H1 (cell line): ENCODE measurements around the gene ABHD12. TPM values are rescaled to one million over a fixed set of nuclear protein-coding genes. Genes with fewer than 3 reads are reported as not detected.

Source experiments
- CTCF ChIA-PET: fragments of 300-600 bp; sonication (Branson Sonifier 250); formaldehyde crosslinking; loops from one replicate; lab custom pipeline; 2021; ENCODE audit not compliant: partially characterized antibody; lab: Charles Lee
- POLR2A ChIA-PET: fragments of 300-600 bp; sonication (Branson Sonifier 250); formaldehyde crosslinking; loops from one replicate; lab custom pipeline; 2021; ENCODE audit warnings: inconsistent platforms; ENCODE audit not compliant: partially characterized antibody; lab: Charles Lee
- DNase-seq, 2 experiments: peaks; one replicate each; pipeline versions ENCODE4 v3.0.0 to v3.0.0-alpha.2; 2010 to 2022; ENCODE audit warnings: low spot score in 2 of 2, low read depth in 1 of 2, mixed read lengths in 1 of 2
- FAIRE-seq: peaks from 2 replicates; lab custom pipeline; 2011; peaks lifted over from hg19 to GRCh38; lab: Jason Lieb, UNC
- H2AFZ ChIP-seq: 2 replicates; pipeline ENCODE4 v1.8.1; 2012; ENCODE audit warnings: low read length, inconsistent platforms
- H2AK5ac ChIP-seq: 2 replicates; pipeline ENCODE4 v1.6.1; 2013; ENCODE audit warnings: low read depth, low read length
- H2BK120ac ChIP-seq: replicated peaks from 2 replicates; pipeline ENCODE3; 2013; ENCODE audit warnings: low read depth, low read length, inconsistent platforms
- H2BK12ac ChIP-seq: 2 replicates; pipeline ENCODE4 v1.6.1; 2013; ENCODE audit warnings: low read depth, low read length
- H2BK15ac ChIP-seq: 2 replicates; pipeline ENCODE4 v1.6.1; 2013; ENCODE audit warnings: low read length
- H2BK20ac ChIP-seq: 2 replicates; pipeline ENCODE4 v1.6.1; 2013; ENCODE audit warnings: low read length
- H2BK5ac ChIP-seq: 2 replicates; pipeline ENCODE4 v1.6.1; 2013; ENCODE audit warnings: low read depth, low read length
- H3K14ac ChIP-seq: 2 replicates; pipeline ENCODE4 v1.6.1; 2013; ENCODE audit warnings: inconsistent platforms; ENCODE audit not compliant: insufficient read length
- H3K18ac ChIP-seq: 2 replicates; pipeline ENCODE4 v1.6.1; 2013; ENCODE audit warnings: low read length; ENCODE audit errors: extremely low read depth
- H3K23ac ChIP-seq: 2 replicates; pipeline ENCODE4 v1.6.1; 2013; ENCODE audit warnings: inconsistent platforms; ENCODE audit not compliant: insufficient read length
- H3K23me2 ChIP-seq: 2 replicates; pipeline ENCODE4 v1.6.1; 2013; ENCODE audit warnings: low read depth, low read length
- H3K27ac ChIP-seq: 2 replicates; pipeline ENCODE4 v1.6.1; 2011; ENCODE audit warnings: low read depth, low read length, inconsistent platforms
- H3K27me3 ChIP-seq, 4 experiments: replicated peaks in 1 of 4; 1 replicate in 1 of 4; 2 replicates in 3 of 4; pipeline versions ENCODE4 v1.6.1 to v1.8.1; 2011 to 2013; ENCODE audit warnings: low read length in 3 of 4, mild to moderate bottlenecking in 3 of 4, inconsistent platforms in 2 of 4, mixed read lengths in 2 of 4, moderate library complexity in 1 of 4; ENCODE audit not compliant: control insufficient read depth in 3 of 4, insufficient read depth in 3 of 4; ENCODE audit errors: extremely low read depth in 1 of 4
- H3K36me3 ChIP-seq, 4 experiments: 2 replicates each; pipeline versions ENCODE4 v1.6.1 to v1.8.1; 2011 to 2013; ENCODE audit warnings: mild to moderate bottlenecking in 4 of 4, low read length in 3 of 4, moderate library complexity in 2 of 4, control low read depth in 1 of 4, inconsistent platforms in 1 of 4; ENCODE audit not compliant: insufficient read depth in 4 of 4, control insufficient read depth in 2 of 4
- H3K4ac ChIP-seq: replicated peaks from 2 replicates; pipeline ENCODE3; 2013; ENCODE audit warnings: low read length, low read depth, mixed read lengths, inconsistent platforms; ENCODE audit not compliant: insufficient read length
- H3K4me1 ChIP-seq, 4 experiments: replicated peaks in 1 of 4; 1 replicate in 1 of 4; 2 replicates in 3 of 4; pipeline versions ENCODE4 v1.6.1 to v1.8.1; 2011 to 2013; ENCODE audit warnings: low read length in 3 of 4, inconsistent platforms in 2 of 4, mixed read lengths in 1 of 4; ENCODE audit not compliant: insufficient read depth in 4 of 4, control insufficient read depth in 3 of 4
- H3K4me2 ChIP-seq, 2 experiments: 2 replicates each; pipeline versions ENCODE4 v1.6.1 to v1.8.1; 2011 to 2013; ENCODE audit warnings: low read depth in 2 of 2, low read length in 2 of 2, control low read depth in 1 of 2, inconsistent platforms in 1 of 2, mild to moderate bottlenecking in 1 of 2; ENCODE audit not compliant: insufficient read depth in 1 of 2
- H3K4me3 ChIP-seq, 4 experiments: fragments of 200-600, 300-600 bp in 1 of 4; sonication (generic), shearing (Covaris generic), sonication (Bioruptor Twin) in 1 of 4; 2 replicates each; pipeline versions ENCODE4 v1.5.1 to v1.8.1; 2011 to 2016; ENCODE audit warnings: low read length in 4 of 4, low read depth in 3 of 4, control low read depth in 2 of 4, inconsistent platforms in 2 of 4, mild to moderate bottlenecking in 2 of 4, mixed read lengths in 1 of 4, moderate library complexity in 1 of 4; ENCODE audit not compliant: insufficient read depth in 2 of 4; ENCODE audit errors: extremely low read depth in 1 of 4
- H3K56ac ChIP-seq: replicated peaks from 2 replicates; pipeline ENCODE3; 2013; ENCODE audit warnings: low read depth, mild to moderate bottlenecking, mixed read lengths, low read length, inconsistent platforms; ENCODE audit not compliant: insufficient read length
- H3K79me1 ChIP-seq: 2 replicates; pipeline ENCODE4 v1.6.1; 2013; ENCODE audit warnings: low read depth, low read length, control low read depth
- H3K79me2 ChIP-seq, 2 experiments: 2 replicates each; pipeline versions ENCODE4 v1.6.1 to v1.8.1; 2012 to 2013; ENCODE audit warnings: low read length in 2 of 2, mild to moderate bottlenecking in 2 of 2, inconsistent platforms in 1 of 2; ENCODE audit not compliant: insufficient read depth in 2 of 2, control insufficient read depth in 1 of 2
- H3K9ac ChIP-seq, 4 experiments: replicated peaks in 1 of 4; 1 replicate in 1 of 4; 2 replicates in 3 of 4; pipeline versions ENCODE4 v1.6.1 to v1.8.1; 2011 to 2013; ENCODE audit warnings: low read depth in 3 of 4, low read length in 3 of 4, control low read depth in 2 of 4, mild to moderate bottlenecking in 2 of 4, moderate library complexity in 2 of 4, inconsistent platforms in 1 of 4; ENCODE audit errors: extremely low read depth in 1 of 4
- H3K9me3 ChIP-seq, 2 experiments: 2 replicates each; pipeline versions ENCODE4 v1.6.1 to v1.8.1; 2012 to 2013; ENCODE audit warnings: mild to moderate bottlenecking in 2 of 2, moderate library complexity in 2 of 2, control low read depth in 1 of 2, inconsistent platforms in 1 of 2, low read depth in 1 of 2, low read length in 1 of 2, mixed read lengths in 1 of 2; ENCODE audit not compliant: insufficient read depth in 2 of 2
- H4K20me1 ChIP-seq, 2 experiments: replicated peaks in 1 of 2; 2 replicates each; pipeline versions ENCODE3 to v1.8.1; 2011 to 2013; ENCODE audit warnings: inconsistent platforms in 2 of 2, low read length in 2 of 2, mild to moderate bottlenecking in 1 of 2; ENCODE audit not compliant: insufficient read depth in 2 of 2, control insufficient read depth in 1 of 2
- H4K5ac ChIP-seq: 2 replicates; pipeline ENCODE4 v1.6.1; 2013; ENCODE audit warnings: low read length, low read depth, mixed read lengths, inconsistent platforms; ENCODE audit not compliant: insufficient read length
- H4K8ac ChIP-seq: 2 replicates; pipeline ENCODE4 v1.8.0; 2013; ENCODE audit warnings: mild to moderate bottlenecking, moderate library complexity, low read length, inconsistent platforms; ENCODE audit not compliant: insufficient read depth; ENCODE audit errors: extremely low read depth
- H4K91ac ChIP-seq: replicated peaks from 2 replicates; pipeline ENCODE3; 2013; ENCODE audit warnings: low read length, mixed read lengths, inconsistent platforms; ENCODE audit not compliant: insufficient read length
- CBX5 ChIP-seq: fragments of 300-800, 300-1000 bp; sonication (generic); IDR thresholded peaks from 2 replicates; pipeline ENCODE4 v1.7.1; 2016; ENCODE audit warnings: antibody characterized with exemption, low read length, low read depth
- CEBPB ChIP-seq: IDR thresholded peaks from 2 replicates; pipeline ENCODE4 v1.6.1; 2012; ENCODE audit warnings: low read depth, low read length
- FOSL1 ChIP-seq: IDR thresholded peaks from 2 replicates; pipeline ENCODE4 v1.6.1; 2011; ENCODE audit warnings: mild to moderate bottlenecking, low read depth, low read length, moderate library complexity; ENCODE audit not compliant: insufficient read depth
- HDAC6 ChIP-seq: IDR thresholded peaks from one replicate; pipeline ENCODE4 v1.7.1; 2012; ENCODE audit warnings: low read depth, mild to moderate bottlenecking, inconsistent platforms, low read length, moderate library complexity
- MAFK ChIP-seq: IDR thresholded peaks from 2 replicates; pipeline ENCODE4 v1.6.1; 2012; ENCODE audit warnings: low read depth, mild to moderate bottlenecking, improper control_type of control experiment, low read length
- PHF8 ChIP-seq: fragments of 200-600 bp; sonication (generic); conservative IDR thresholded peaks from 2 replicates; pipeline ENCODE4 v1.7.1; 2012; ENCODE audit warnings: low read depth, mild to moderate bottlenecking, inconsistent platforms, low read length, moderate library complexity
- POLR2AphosphoS5 ChIP-seq: IDR thresholded peaks from 2 replicates; pipeline ENCODE4 v1.6.1; 2011; ENCODE audit warnings: low read depth, low read length
- RAD21 ChIP-seq, 2 experiments: IDR thresholded peaks in 1 of 2; conservative IDR thresholded peaks in 1 of 2; 2 replicates each; pipeline ENCODE4 v1.6.1; 2011; ENCODE audit warnings: low read depth in 2 of 2, low read length in 2 of 2, improper control_type of control experiment in 1 of 2, inconsistent platforms in 1 of 2, mild to moderate bottlenecking in 1 of 2, moderate library complexity in 1 of 2
- WGBS, 2 experiments: shearing (Covaris generic) in 1 of 2; methylation state at CpG; one replicate each; pipeline versions ENCODE4 v1.1.6 to v1.1.7; 2013 to 2015; ENCODE audit warnings: low lambda C conversion rate in 2 of 2, mixed read lengths in 2 of 2, inconsistent platforms in 1 of 2, low coverage in 1 of 2, missing lambda C conversion rate in 1 of 2; ENCODE audit not compliant: insufficient replicate concordance in 2 of 2, insufficient coverage in 1 of 2, insufficient read length in 1 of 2; ENCODE audit errors: extremely low coverage in 1 of 2, missing lambda C conversion rate in 1 of 2; 5-methylcytosine and 5-hydroxymethylcytosine counted together
- polyA plus RNA-seq, 7 experiments: library from polyadenylated mRNA; depleted of rRNA in 3 of 7; stranded (reverse) in 5 of 7; unstranded in 2 of 7; fragments of >200 nt in 5 of 7; fragments of 200-250 nt in 2 of 7; gene quantifications; 1 replicate in 5 of 7; 2 replicates in 1 of 7; 4 replicates in 1 of 7; pipeline versions ENCODE4 v1.2.1 to v1.2.3, GENCODE V29; 2011 to 2013; ENCODE audit warnings: missing spikeins in 2 of 7, mixed read lengths in 2 of 7
- total RNA-seq: library from RNA; stranded (reverse); fragmentation: NEBNext Ultra II Directional; extraction: Animal tissue kit (Norgen Biotek cat#: 25700); gene quantifications from 2 replicates; pipeline ENCODE4 v1.2.1, GENCODE V29; 2021
- TF ChIP-seq, protein P1 (sequence below): IDR thresholded peaks from 2 replicates; pipeline ENCODE4 v1.6.1; 2011; ENCODE audit warnings: low read depth, mild to moderate bottlenecking, low read length; ENCODE audit not compliant: insufficient read depth

ABHD12 gene
- total and polyA plus RNA-seq, 2 of the 8 experiments (the other 6 are each of a cell fraction or from before 2014, with no cell fraction given), result 31.3 to 59.5 TPM

DNA sequence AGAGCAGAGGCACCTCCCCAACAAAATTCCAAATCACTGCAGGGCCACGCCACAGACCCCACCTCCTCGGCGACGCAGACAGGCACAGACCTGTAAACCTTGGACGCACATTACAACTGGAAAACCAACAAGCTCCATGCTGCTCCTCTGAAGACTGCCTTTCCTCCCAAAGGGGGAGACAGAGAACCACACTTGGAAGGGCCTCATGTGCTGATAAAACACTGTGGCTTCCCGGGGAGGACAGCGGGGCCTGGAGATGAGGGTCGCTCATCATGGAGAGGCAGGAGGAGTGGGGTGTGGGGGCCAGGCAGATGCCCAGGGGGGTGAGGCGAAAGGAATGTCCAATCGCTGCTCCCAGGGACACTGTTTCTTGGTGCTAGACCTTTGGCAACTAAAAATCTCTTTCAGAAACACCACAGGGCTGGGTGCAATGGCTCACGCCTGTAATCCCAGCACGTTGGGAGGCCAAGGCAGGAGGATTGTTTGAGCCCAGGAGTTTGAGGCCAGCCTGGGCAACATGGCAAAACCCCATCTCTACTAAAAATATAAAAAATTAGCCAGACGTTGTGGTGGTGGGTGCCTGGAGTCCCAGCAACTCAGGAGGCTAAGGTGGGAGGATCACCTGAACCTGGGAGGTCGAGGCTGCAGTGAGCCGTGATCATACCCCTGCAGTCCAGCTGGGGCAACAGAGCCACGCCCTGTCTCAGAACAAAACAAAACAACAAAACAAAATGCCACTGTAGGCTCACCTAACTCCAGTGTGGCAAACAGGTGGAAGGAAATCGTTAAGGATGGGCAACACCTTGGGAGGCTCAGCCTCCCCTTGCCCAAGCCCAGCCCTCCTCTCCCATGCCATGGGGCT, 53.8 kb downstream of the ABHD12 start:
- Histone ChIP-seq H3K23me2 (no peaks in the 10 kb centered on the region), H3K79me1 (peaks cover 13% of the 10 kb centered on the region), H2BK20ac (no peak overlapping the region), H3K79me2 (peaks cover 0 to 39% of the 10 kb centered on the region in 2 experiments; a peak in 2 of 4 replicates), H4K8ac (no peak overlapping the region), H3K4ac (no peak overlapping the region), H3K36me3 (no peaks in the 10 kb centered on the region), H3K56ac (no peak overlapping the region), H2BK15ac (no peak overlapping the region), H3K9ac (no peak overlapping the region), H3K23ac (no peak overlapping the region), H3K14ac (no peak overlapping the region), H3K4me1 (peaks cover 0 to 9% (median 4%) of the 10 kb centered on the region in 4 experiments; a peak in 4 of 7 replicates), H3K27me3 (no peaks in the 10 kb centered on the region), H3K4me2 (no peak overlapping the region), H2BK120ac (no peak overlapping the region), H2AK5ac (no peak overlapping the region), H3K27ac (no peak overlapping the region), H3K4me3 (no peak overlapping the region), H2AFZ (no peak overlapping the region), H3K18ac (no peak overlapping the region), H2BK5ac (no peak overlapping the region), H2BK12ac (no peak overlapping the region), H4K20me1 (peaks cover 5 to 13% of the 10 kb centered on the region in 2 experiments), H3K9me3 (no peaks in the 10 kb centered on the region), H4K91ac (no peak overlapping the region), H4K5ac (no peak overlapping the region)
- DNase-seq (peak; percentile 38 to 57), FAIRE-seq (no peak)
- CTCF ChIA-PET, result interaction anchor here (0.6 to 3.9 kb wide), 21 partner anchors 9 to 230 kb away, joined by 3 to 36 read pairs (median 5); partner anchors contain the start of gene GINS1
- POLR2A ChIA-PET, result interaction anchor here (1.5 kb wide), 1 partner anchor 70 kb away, joined by 3 read pairs; the partner anchor contains the start of gene GINS1
- WGBS, 2 experiments, result 87% methylated on average over 17 of the region's 17 CpGs; no CpG with 5 or more reads in 1 of the 2 experiments
- TF ChIP-seq MAFK (no peak), RAD21 (IDR thresholded peaks at IDR 0.05 in 1 of 2, conservative IDR thresholded peaks at IDR 0.05 in 1 of 2; ENCODE audit: low read depth in 2 of 2, low read length in 2 of 2) (peak; percentile 83 to 91), CEBPB (no peak), FOSL1 (no peak), HDAC6 (no peak), PHF8 (no peak), POLR2AphosphoS5 (no peak), CBX5 (no peak)
- TF ChIP-seq, protein P1, sequence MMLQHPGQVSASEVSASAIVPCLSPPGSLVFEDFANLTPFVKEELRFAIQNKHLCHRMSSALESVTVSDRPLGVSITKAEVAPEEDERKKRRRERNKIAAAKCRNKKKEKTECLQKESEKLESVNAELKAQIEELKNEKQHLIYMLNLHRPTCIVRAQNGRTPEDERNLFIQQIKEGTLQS, result no peak
